Effector memory CD8-positive, alpha-beta T cell (primary cell): Measurements from ENCODE around the gene ZNF497.

Experiments
- ATAC-seq: fragments of 150-1000 bp; cut with Tn5 transposase; replicated peaks from 2 replicates; pipeline ENCODE4 v1.10.0; 2021; ENCODE audit warnings: mild to moderate bottlenecking, moderate library complexity
- DNase-seq, 3 experiments: peaks; one replicate each; pipeline ENCODE4 v3.0.0; 2021
- H3K27ac Mint-ChIP-seq, 2 donors: one replicate each; pipeline ENCODE4 v1.8.0; 2022; ENCODE audit warnings: mild to moderate bottlenecking in 2 of 2, mixed read lengths in 2 of 2, moderate library complexity in 2 of 2
- H3K27me3 Mint-ChIP-seq, 2 donors: one replicate each; pipeline ENCODE4 v1.8.0; 2022; ENCODE audit warnings: mixed read lengths in 2 of 2
- H3K36me3 Mint-ChIP-seq: one replicate; pipeline ENCODE4 v1.8.0; 2022; ENCODE audit warnings: mild to moderate bottlenecking, moderate library complexity, mixed read lengths; ENCODE audit not compliant: insufficient read depth
- H3K4me1 Mint-ChIP-seq, 2 donors: one replicate each; pipeline ENCODE4 v1.8.0; 2022; ENCODE audit warnings: low read depth in 2 of 2, mixed read lengths in 2 of 2
- H3K4me3 Mint-ChIP-seq, 2 donors: one replicate each; pipeline ENCODE4 v1.8.0; 2022; ENCODE audit warnings: mild to moderate bottlenecking in 2 of 2, mixed read lengths in 2 of 2, moderate library complexity in 2 of 2
- H3K9me3 Mint-ChIP-seq, 2 donors: one replicate each; pipeline ENCODE4 v1.8.0; 2022; ENCODE audit warnings: mixed read lengths in 2 of 2

The ZNF497 gene

GRCh38 chr19:58336820-58337219, 25.7 kb downstream of the ZNF497 start:
- no peaks in the 10 kb centered on the region for H3K27me3 Mint-ChIP-seq
- no peaks in the 10 kb centered on the region for H3K9me3 Mint-ChIP-seq
- no peaks in the 10 kb centered on the region for H3K36me3 Mint-ChIP-seq
- H3K27ac Mint-ChIP-seq, result no peak overlapping the region
- no peak overlapping the region for H3K4me3 Mint-ChIP-seq
- DNase-seq (no peak), ATAC-seq (no peak)
- peaks cover 3 to 7% of the 10 kb centered on the region in 2 donors for H3K4me1 Mint-ChIP-seq

GRCh38 chr19:58336216-58336615, 26.3 kb downstream of the ZNF497 start:
- Mint-ChIP-seq H3K36me3 (no peaks in the 10 kb centered on the region), H3K9me3 (no peaks in the 10 kb centered on the region)

GRCh38 chr19:58335630-58336029, 26.9 kb downstream of the ZNF497 start:
- no peaks in the 10 kb centered on the region for H3K9me3 Mint-ChIP-seq
- no peak overlapping the region for H3K27ac Mint-ChIP-seq
- ATAC-seq (no peak), DNase-seq (no peak)
- H3K27me3 Mint-ChIP-seq, result no peaks in the 10 kb centered on the region
- H3K4me3 Mint-ChIP-seq, result no peak overlapping the region
- no peaks in the 10 kb centered on the region for H3K36me3 Mint-ChIP-seq
- peaks cover 6 to 7% of the 10 kb centered on the region in 2 donors for H3K4me1 Mint-ChIP-seq

More at GRCh38 chr19:58336216-58336615, 26.3 kb downstream of the ZNF497 start:
- ATAC-seq (no peak), DNase-seq (no peak)
- H3K27me3 Mint-ChIP-seq, result no peaks in the 10 kb centered on the region
- H3K4me3 Mint-ChIP-seq, result no peak overlapping the region
- H3K4me1 Mint-ChIP-seq, result peaks cover 3 to 7% of the 10 kb centered on the region in 2 donors
- no peak overlapping the region for H3K27ac Mint-ChIP-seq

- ATAC-seq, result no peak
- Mint-ChIP-seq H3K36me3 (no peaks in the 10 kb centered on the region), H3K27ac (peak overlapping the region in 1 of 2 donors; percentile 38)
Measured at GRCh38 chr19:58334691-58335249, 27.8 kb downstream of the ZNF497 start.

GRCh38 chr19:58332697-58333096, 29.9 kb downstream of the ZNF497 start:
- no peak overlapping the region for H3K27ac Mint-ChIP-seq
- no peaks in the 10 kb centered on the region for H3K27me3 Mint-ChIP-seq
- H3K9me3 Mint-ChIP-seq, result no peaks in the 10 kb centered on the region
- no peak overlapping the region for H3K4me3 Mint-ChIP-seq
- H3K36me3 Mint-ChIP-seq, result no peaks in the 10 kb centered on the region
- DNase-seq (no peak), ATAC-seq (no peak)
- peaks cover 2 to 6% of the 10 kb centered on the region in 2 donors for H3K4me1 Mint-ChIP-seq

More at GRCh38 chr19:58334691-58335249, 27.8 kb downstream of the ZNF497 start:
- Mint-ChIP-seq H3K9me3 (no peaks in the 10 kb centered on the region), H3K27me3 (no peaks in the 10 kb centered on the region), H3K4me1 (peaks cover 3 to 6% of the 10 kb centered on the region in 2 donors), H3K4me3 (no peak overlapping the region)
- no peak for DNase-seq

- H3K27me3 Mint-ChIP-seq, result no peaks in the 10 kb centered on the region
- ATAC-seq (no peak), DNase-seq (no peak)
- H3K4me3 Mint-ChIP-seq, result no peak overlapping the region
- H3K4me1 Mint-ChIP-seq, result peaks cover 2 to 6% of the 10 kb centered on the region in 2 donors
- no peaks in the 10 kb centered on the region for H3K36me3 Mint-ChIP-seq
- H3K9me3 Mint-ChIP-seq, result no peaks in the 10 kb centered on the region
- H3K27ac Mint-ChIP-seq, result no peak overlapping the region
Measured at GRCh38 chr19:58330458-58330857, 32.1 kb downstream of the ZNF497 start.

GRCh38 chr19:58328999-58329398, 33.6 kb downstream of the ZNF497 start:
- Mint-ChIP-seq H3K27ac (no peak overlapping the region), H3K36me3 (no peaks in the 10 kb centered on the region), H3K27me3 (no peaks in the 10 kb centered on the region), H3K9me3 (no peaks in the 10 kb centered on the region), H3K4me3 (no peak overlapping the region), H3K4me1 (peaks cover 0 to 3% of the 10 kb centered on the region in 2 donors)
- ATAC-seq (no peak), DNase-seq (no peak)

GRCh38 chr19:58326914-58327726, 35.4 kb downstream of the ZNF497 start, which contains the start of gene ZSCAN22:
Gene ZSCAN22, plus strand, starts transcription at chr19:58326994. Its CDS starts 7,809 bp downstream, at chr19:58334803.
- Mint-ChIP-seq H3K36me3 (no peaks in the 10 kb centered on the region), H3K9me3 (no peaks in the 10 kb centered on the region), H3K27me3 (no peaks in the 10 kb centered on the region), H3K4me3 (no peak within 1 kb of the TSS), H3K4me1 (peaks cover 0 to 3% of the 10 kb centered on the region in 2 donors), H3K27ac (no peak within 1 kb of the TSS)
- peak; percentile 84 to 89 (median 85) for DNase-seq
- ATAC-seq, result peak; percentile 78

GRCh38 chr19:58326501-58326913, 36.0 kb downstream of the ZNF497 start:
- Mint-ChIP-seq H3K4me3 (no peak overlapping the region), H3K4me1 (peaks cover 0 to 3% of the 10 kb centered on the region in 2 donors), H3K9me3 (no peaks in the 10 kb centered on the region), H3K27me3 (no peaks in the 10 kb centered on the region), H3K27ac (no peak overlapping the region), H3K36me3 (no peaks in the 10 kb centered on the region)
- ATAC-seq, result peak; percentile 58
- DNase-seq, result no peak

- Mint-ChIP-seq H3K27me3 (no peaks in the 10 kb centered on the region), H3K27ac (no peak overlapping the region), H3K9me3 (no peaks in the 10 kb centered on the region), H3K4me3 (no peak overlapping the region), H3K4me1 (no peaks in the 10 kb centered on the region), H3K36me3 (peaks cover 6% of the 10 kb centered on the region)
- ATAC-seq, result no peak
- no peak for DNase-seq
Measured at GRCh38 chr19:58325311-58326022, 37.1 kb downstream of the ZNF497 start.

- H3K27me3 Mint-ChIP-seq, result no peaks in the 10 kb centered on the region
- no peak overlapping the region for H3K4me3 Mint-ChIP-seq
- H3K4me1 Mint-ChIP-seq, result peaks cover 0 to 5% of the 10 kb centered on the region in 2 donors
- DNase-seq (no peak), ATAC-seq (no peak)
- H3K9me3 Mint-ChIP-seq, result no peaks in the 10 kb centered on the region
- peaks cover 23% of the 10 kb centered on the region for H3K36me3 Mint-ChIP-seq
- H3K27ac Mint-ChIP-seq, result no peak overlapping the region
Measured at GRCh38 chr19:58319241-58319640, 43.3 kb downstream of the ZNF497 start.

- Mint-ChIP-seq H3K27me3 (no peaks in the 10 kb centered on the region), H3K27ac (no peak overlapping the region), H3K4me3 (no peak overlapping the region), H3K4me1 (peaks cover 0 to 5% of the 10 kb centered on the region in 2 donors), H3K36me3 (peaks cover 33% of the 10 kb centered on the region), H3K9me3 (no peaks in the 10 kb centered on the region)
- DNase-seq (no peak), ATAC-seq (no peak)
Measured at GRCh38 chr19:58318297-58318696, 44.3 kb downstream of the ZNF497 start.

GRCh38 chr19:58317476-58318072, 45.0 kb downstream of the ZNF497 start:
- no peak for ATAC-seq
- DNase-seq, result no peak
- Mint-ChIP-seq H3K27ac (no peak overlapping the region), H3K27me3 (no peaks in the 10 kb centered on the region), H3K4me1 (peaks cover 0 to 5% of the 10 kb centered on the region in 2 donors), H3K9me3 (no peaks in the 10 kb centered on the region), H3K36me3 (peaks cover 37% of the 10 kb centered on the region), H3K4me3 (no peak overlapping the region)
